GM12801 (cell line): ENCODE data around the gene DCAF12.

Experiments
- TF ChIP-seq, protein P1 (sequence below): IDR thresholded peaks from one replicate; pipeline ENCODE4 v1.5.1; 2011; ENCODE audit warnings: control low read depth; ENCODE audit not compliant: insufficient read length; ENCODE audit errors: extremely low read depth

Gene DCAF12

GRCh38 chr9:34079181-34079580 is 47.3 kb downstream of the DCAF12 start:
- TF ChIP-seq, protein P1, sequence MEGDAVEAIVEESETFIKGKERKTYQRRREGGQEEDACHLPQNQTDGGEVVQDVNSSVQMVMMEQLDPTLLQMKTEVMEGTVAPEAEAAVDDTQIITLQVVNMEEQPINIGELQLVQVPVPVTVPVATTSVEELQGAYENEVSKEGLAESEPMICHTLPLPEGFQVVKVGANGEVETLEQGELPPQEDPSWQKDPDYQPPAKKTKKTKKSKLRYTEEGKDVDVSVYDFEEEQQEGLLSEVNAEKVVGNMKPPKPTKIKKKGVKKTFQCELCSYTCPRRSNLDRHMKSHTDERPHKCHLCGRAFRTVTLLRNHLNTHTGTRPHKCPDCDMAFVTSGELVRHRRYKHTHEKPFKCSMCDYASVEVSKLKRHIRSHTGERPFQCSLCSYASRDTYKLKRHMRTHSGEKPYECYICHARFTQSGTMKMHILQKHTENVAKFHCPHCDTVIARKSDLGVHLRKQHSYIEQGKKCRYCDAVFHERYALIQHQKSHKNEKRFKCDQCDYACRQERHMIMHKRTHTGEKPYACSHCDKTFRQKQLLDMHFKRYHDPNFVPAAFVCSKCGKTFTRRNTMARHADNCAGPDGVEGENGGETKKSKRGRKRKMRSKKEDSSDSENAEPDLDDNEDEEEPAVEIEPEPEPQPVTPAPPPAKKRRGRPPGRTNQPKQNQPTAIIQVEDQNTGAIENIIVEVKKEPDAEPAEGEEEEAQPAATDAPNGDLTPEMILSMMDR: no peak

GRCh38 chr9:34072868-34073590 is 53.5 kb downstream of the DCAF12 start:
- TF ChIP-seq, protein P1: no peak

DNA sequence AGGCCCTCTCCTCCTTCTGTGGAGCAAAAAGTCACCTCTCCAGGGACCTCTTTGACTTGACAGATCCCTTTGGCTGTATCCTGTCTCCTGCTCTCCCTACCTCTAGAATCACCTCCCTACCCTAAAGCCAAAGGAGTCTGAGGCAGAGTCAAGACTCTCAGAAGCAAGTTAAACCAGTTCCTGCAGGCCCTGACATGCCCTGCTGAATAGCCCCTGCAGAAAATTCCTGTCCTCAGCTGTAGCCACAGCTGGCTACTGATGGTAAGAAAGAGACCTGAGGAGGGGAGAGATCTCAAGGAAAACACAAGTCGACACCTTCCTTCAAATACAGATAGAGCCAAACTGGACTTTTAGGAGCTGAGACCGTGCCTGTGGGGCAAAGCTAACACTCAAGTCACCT is 54.1 kb downstream of the DCAF12 start:
- TF ChIP-seq, protein P1: no peak

GRCh38 chr9:34070606-34071324 is 55.7 kb downstream of the DCAF12 start:
- TF ChIP-seq, protein P1: no peak

DNA sequence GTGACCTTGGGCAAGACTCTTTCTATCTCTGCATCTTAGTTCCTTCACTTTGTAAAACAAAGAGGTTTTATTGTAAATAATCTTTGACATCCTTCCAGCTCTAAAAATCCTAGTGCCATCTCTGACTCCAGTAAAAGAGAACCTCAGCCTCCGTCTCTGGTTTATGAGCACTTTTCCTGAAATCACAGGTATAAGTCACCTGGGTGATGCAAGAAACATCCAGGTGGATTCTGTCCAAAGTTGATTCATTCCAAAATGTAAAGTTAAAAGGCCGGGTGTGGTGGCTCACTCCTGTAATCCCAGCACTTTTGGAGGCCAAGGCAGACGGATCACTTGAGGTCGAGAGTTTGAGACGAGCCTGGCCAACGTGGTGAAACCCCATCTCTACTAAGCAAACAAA is 56.7 kb downstream of the DCAF12 start:
- TF ChIP-seq, protein P1: no peak

DNA sequence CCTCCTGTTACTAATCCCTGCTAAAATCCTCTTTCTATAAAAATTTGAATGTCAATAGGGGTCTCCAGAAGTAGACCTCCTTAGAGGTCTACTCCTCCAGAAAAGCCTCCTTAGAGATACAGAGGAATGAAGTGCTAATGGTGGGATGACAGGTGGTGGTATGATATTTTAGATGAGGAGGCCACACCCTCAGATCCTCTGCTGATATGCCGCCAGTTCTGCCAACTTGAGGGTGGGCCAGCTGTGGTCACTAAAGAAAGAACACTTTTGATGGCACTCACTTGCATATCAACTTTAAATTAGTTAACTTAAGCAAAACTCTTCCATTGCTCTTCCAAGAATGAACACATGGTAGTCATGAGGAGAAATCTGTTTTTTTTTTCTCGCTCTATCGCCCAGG is 61.0 kb downstream of the DCAF12 start:
- TF ChIP-seq, protein P1: no peak

- TF ChIP-seq, protein P1: no peak
Measured at GRCh38 chr9:34059954-34060353, 66.5 kb downstream of the DCAF12 start.
